Esophagus squamous epithelium (tissue), 5 donors: ENCODE data around the gene MAP2K7. TPM values are rescaled to one million over a fixed set of nuclear protein-coding genes. Genes with fewer than 3 reads are reported as not detected.

Experiments used
- DNase-seq: peaks from one replicate; lab custom pipeline; 2025; lab: John Stamatoyannopoulos, UW
- H3K27ac ChIP-seq, 4 donors: fragments of 200-600 bp; sonication (generic); one replicate each; pipeline ENCODE4 v1.5.1; 2016 to 2019; ENCODE audit warnings: mild to moderate bottlenecking in 1 of 4
- H3K27me3 ChIP-seq, 4 donors: fragments of 200-600 bp; sonication (generic); 1 replicate in 3 of 4; 2 replicates in 1 of 4; pipeline versions ENCODE4 v1.5.1 to v1.6.0; 2017 to 2021; ENCODE audit warnings: antibody characterized with exemption in 1 of 4
- H3K36me3 ChIP-seq, 3 donors: fragments of 200-600 bp; sonication (generic); one replicate each; pipeline ENCODE4 v1.5.1; 2016 to 2019
- H3K4me1 ChIP-seq, 3 donors: fragments of 200-600 bp; sonication (generic); one replicate each; pipeline ENCODE4 v1.5.1; 2017 to 2019
- H3K4me3 ChIP-seq, 4 donors: fragments of 200-600 bp; sonication (generic); 1 replicate in 3 of 4; 2 replicates in 1 of 4; pipeline ENCODE4 v1.5.1; 2016 to 2019; ENCODE audit warnings: mild to moderate bottlenecking in 2 of 4, moderate library complexity in 1 of 4
- H3K9me3 ChIP-seq, 3 donors: fragments of 200-600 bp; sonication (generic); one replicate each; pipeline ENCODE4 v1.5.1; 2016 to 2019
- CTCF ChIP-seq, 6 experiments: fragments of 450-650 bp in 4 of 6; fragments of 200-600 bp in 2 of 6; sonication (generic) in 2 of 6; IDR thresholded peaks; one replicate each; pipeline ENCODE4 v1.5.1; 2016 to 2019; ENCODE audit warnings: antibody characterized with exemption in 6 of 6, mild to moderate bottlenecking in 4 of 6, moderate library complexity in 4 of 6
- POLR2A ChIP-seq, 4 donors: fragments of 450-650 bp; IDR thresholded peaks; one replicate each; pipeline ENCODE4 v1.6.1; 2017; ENCODE audit warnings: antibody characterized with exemption in 4 of 4, mild to moderate bottlenecking in 4 of 4, moderate library complexity in 3 of 4
- WGBS, 2 donors: methylation state at CpG; one replicate each; pipeline ENCODE4 v1.1.5; 2018; 5-methylcytosine and 5-hydroxymethylcytosine counted together
- intact Hi-C: fragments of 100-400 bp; cut with DNase I; formaldehyde crosslinking; loops from one replicate; pipeline ENCODE4 v1.15.0; 2022
- total RNA-seq, 4 donors: library from RNA; depleted of rRNA; stranded (reverse); fragments of >200 nt; gene quantifications; one replicate each; pipeline ENCODE4 v1.1.0, GENCODE V29; 2016
- donor health status: DM: yes; HTN: yes; CAD: no.

Gene MAP2K7
- total RNA-seq, 4 donors from 2014 or later, result 8.6 to 17.3 (median 13.8) TPM

GRCh38 chr19:7922836-7923195 lies 19.1 kb downstream of the MAP2K7 start:
- TF ChIP-seq POLR2A (IDR thresholded peaks at IDR 0.05) (no peak), CTCF (IDR thresholded peaks at IDR 0.05) (no peak)
- H3K27ac ChIP-seq, result peak overlapping the region in 3 of 4 donors; percentile 28 to 91 (median 82)
- no peak overlapping the region for H3K4me3 ChIP-seq
- intact Hi-C loops, result no loop called here
- no peak for DNase-seq
- peaks cover 0 to 25% (median 11%) of the 10 kb centered on the region in 3 donors for H3K36me3 ChIP-seq
- 78% methylated on average over 4 of the region's 8 CpGs; no CpG with 5 or more reads in 1 of the 2 donors for WGBS, 2 donors
- peaks cover 46 to 93% (median 49%) of the 10 kb centered on the region in 3 donors for H3K4me1 ChIP-seq
- H3K27me3 ChIP-seq, result peaks cover 0 to 35% (median 4%) of the 10 kb centered on the region in 4 donors
- no peaks in the 10 kb centered on the region for H3K9me3 ChIP-seq

GRCh38 chr19:7923295-7924191 lies 19.9 kb downstream of the MAP2K7 start:
- peaks cover 50 to 93% (median 52%) of the 10 kb centered on the region in 3 donors for H3K4me1 ChIP-seq
- peak overlapping the region in 3 of 4 donors; percentile 28 to 91 (median 82) for H3K27ac ChIP-seq
- no peaks in the 10 kb centered on the region for H3K9me3 ChIP-seq
- WGBS, 2 donors, result 85 to 90% methylated on average over 10 to 20 of the region's 31 CpGs
- H3K4me3 ChIP-seq, result peak overlapping the region in 2 of 4 donors; percentile 6 to 71
- no peak for DNase-seq
- intact Hi-C loops, result no loop called here
- TF ChIP-seq POLR2A (IDR thresholded peaks at IDR 0.05), result no peak
- TF ChIP-seq CTCF (IDR thresholded peaks at IDR 0.05), result no peak
- peaks cover 0 to 27% (median under 1%) of the 10 kb centered on the region in 4 donors for H3K27me3 ChIP-seq
- H3K36me3 ChIP-seq, result peaks cover 0 to 25% (median 11%) of the 10 kb centered on the region in 3 donors

- H3K27ac ChIP-seq, result peak overlapping the region in 3 of 4 donors; percentile 61 to 91 (median 82)
- peak overlapping the region in 2 of 4 donors; percentile 6 to 71 for H3K4me3 ChIP-seq
- TF ChIP-seq CTCF (IDR thresholded peaks at IDR 0.05) (no peak), POLR2A (IDR thresholded peaks at IDR 0.05) (no peak)
- peaks cover 0 to 20% (median 0%) of the 10 kb centered on the region in 4 donors for H3K27me3 ChIP-seq
- no peaks in the 10 kb centered on the region for H3K9me3 ChIP-seq
- DNase-seq, result no peak
- intact Hi-C loops, result no loop called here
- H3K4me1 ChIP-seq, result peaks cover 46 to 92% (median 58%) of the 10 kb centered on the region in 3 donors
- WGBS, 2 donors, result 45 to 75% methylated on average over 5 to 7 of the region's 12 CpGs
- H3K36me3 ChIP-seq, result peaks cover 0 to 25% (median 11%) of the 10 kb centered on the region in 3 donors
Observed at GRCh38 chr19:7924241-7924640, 20.6 kb downstream of the MAP2K7 start.

GRCh38 chr19:7924651-7925170 lies 21.0 kb downstream of the MAP2K7 start:
- DNase-seq, result no peak
- TF ChIP-seq POLR2A (IDR thresholded peaks at IDR 0.05), result no peak
- TF ChIP-seq CTCF (IDR thresholded peaks at IDR 0.05), result no peak
- Histone ChIP-seq H3K4me3 (peak overlapping the region in 3 of 4 donors; percentile 44 to 71 (median 57)), H3K36me3 (peaks cover 0 to 30% (median 11%) of the 10 kb centered on the region in 3 donors), H3K27ac (peak overlapping the region; percentile 44 to 91 (median 72)), H3K27me3 (peaks cover 0 to 19% (median 0%) of the 10 kb centered on the region in 4 donors), H3K9me3 (no peaks in the 10 kb centered on the region), H3K4me1 (peaks cover 50 to 92% (median 58%) of the 10 kb centered on the region in 3 donors)
- intact Hi-C loops, result no loop called here
- WGBS, 2 donors, result 19 to 71% methylated on average over 8 to 12 of the region's 34 CpGs
